Keratinocyte (primary cell): ENCODE results near the gene LRRC4. TPM values are rescaled to one million over a fixed set of nuclear protein-coding genes. Genes with fewer than 3 reads are reported as not detected.

Source experiments
- DNase-seq: peaks from one replicate; pipeline ENCODE4 v3.0.0-alpha.2; 2011; ENCODE audit warnings: low read depth, missing footprints, low spot score
- FAIRE-seq: peaks from 2 replicates; lab custom pipeline; 2011; peaks lifted over from hg19 to GRCh38; lab: Jason Lieb, UNC
- H2AFZ ChIP-seq: 2 replicates; pipeline ENCODE4 v1.6.0; 2012; ENCODE audit warnings: low read length, control low read depth, inconsistent platforms; ENCODE audit not compliant: control insufficient read depth
- H3K27ac ChIP-seq: 2 replicates; pipeline ENCODE4 v1.5.1; 2011; ENCODE audit warnings: low read length; ENCODE audit not compliant: control insufficient read depth, insufficient read depth
- H3K27me3 ChIP-seq: 3 replicates; pipeline ENCODE4 v1.6.0; 2011; ENCODE audit warnings: low read length; ENCODE audit not compliant: control insufficient read depth, insufficient read depth; ENCODE audit errors: extremely low read depth
- H3K36me3 ChIP-seq, 2 experiments: 2 replicates in 1 of 2; 3 replicates in 1 of 2; pipeline ENCODE4 v1.5.1; 2011; ENCODE audit warnings: low read length in 2 of 2, mild to moderate bottlenecking in 1 of 2; ENCODE audit not compliant: control insufficient read depth in 2 of 2, insufficient read depth in 2 of 2; ENCODE audit errors: extremely low read depth in 1 of 2
- H3K4me1 ChIP-seq: 3 replicates; pipeline ENCODE4 v1.5.1; 2011; ENCODE audit warnings: low read length; ENCODE audit not compliant: control insufficient read depth, insufficient read depth; ENCODE audit errors: extremely low read depth
- H3K4me2 ChIP-seq: 3 replicates; pipeline ENCODE4 v1.6.0; 2011; ENCODE audit warnings: low read depth, low read length; ENCODE audit not compliant: control insufficient read depth, insufficient read depth; ENCODE audit errors: extremely low read depth
- H3K4me3 ChIP-seq, 3 experiments: fragments of 200-600 bp in 1 of 3; sonication (generic) in 1 of 3; 2 replicates in 2 of 3; 3 replicates in 1 of 3; pipeline ENCODE4 v1.5.1; 2011 to 2016; ENCODE audit warnings: low read length in 3 of 3, mild to moderate bottlenecking in 3 of 3, control low read depth in 2 of 3, inconsistent platforms in 1 of 3, low read depth in 1 of 3, mixed read lengths in 1 of 3, mixed run types in 1 of 3, moderate library complexity in 1 of 3; ENCODE audit not compliant: control insufficient read depth in 2 of 3, insufficient read depth in 2 of 3; ENCODE audit errors: extremely low read depth in 1 of 3
- H3K79me2 ChIP-seq: 2 replicates; pipeline ENCODE4 v1.6.0; 2012; ENCODE audit warnings: low read length; ENCODE audit not compliant: control insufficient read depth, insufficient read depth
- H3K9ac ChIP-seq: 3 replicates; pipeline ENCODE4 v1.6.0; 2011; ENCODE audit warnings: low read length; ENCODE audit not compliant: control insufficient read depth, insufficient read depth; ENCODE audit errors: extremely low read depth
- H3K9me1 ChIP-seq: 3 replicates; pipeline ENCODE4 v1.6.0; 2011; ENCODE audit warnings: low read length; ENCODE audit not compliant: control insufficient read depth, insufficient read depth; ENCODE audit errors: extremely low read depth
- H3K9me3 ChIP-seq: 2 replicates; pipeline ENCODE4 v1.5.1; 2012; ENCODE audit warnings: low read depth, low read length; ENCODE audit not compliant: control insufficient read depth
- H4K20me1 ChIP-seq: 3 replicates; pipeline ENCODE4 v1.6.0; 2011; ENCODE audit warnings: low read length; ENCODE audit not compliant: control insufficient read depth, insufficient read depth; ENCODE audit errors: extremely low read depth
- CTCF ChIP-seq, 3 experiments: IDR thresholded peaks in 1 of 3; conservative IDR thresholded peaks in 1 of 3; optimal IDR thresholded peaks in 1 of 3; 2 replicates in 2 of 3; 3 replicates in 1 of 3; pipeline versions ENCODE3 to v1.5.1; 2011; ENCODE audit warnings: low read length in 3 of 3, mild to moderate bottlenecking in 3 of 3, moderate library complexity in 2 of 3, control low read depth in 1 of 3, inconsistent platforms in 1 of 3; ENCODE audit not compliant: insufficient read depth in 2 of 3; ENCODE audit errors: extremely low read depth in 1 of 3
- EZH2 ChIP-seq: IDR thresholded peaks from one replicate; pipeline ENCODE4 v1.6.1; 2012; ENCODE audit warnings: inconsistent platforms, mild to moderate bottlenecking, low read length, moderate library complexity
- dilution Hi-C: fragments of 300-500 bp; cut with MboI; formaldehyde crosslinking; loops from one replicate; pipeline ENCODE4 v1.7.0; 2020; ENCODE audit warnings: low sequenced_read_pairs; ENCODE audit not compliant: extremely low pct_ligation_motif_present
- polyA plus RNA-seq, 5 experiments: library from polyadenylated mRNA; depleted of rRNA in 3 of 5; stranded (reverse) in 3 of 5; stranded (forward) in 1 of 5; unstranded in 1 of 5; fragments of >200 nt; gene quantifications; 1 replicate in 1 of 5; 2 replicates in 3 of 5; 3 replicates in 1 of 5; pipeline versions ENCODE4 v1.2.1 to v1.2.3, GENCODE V29; 2011 to 2012; ENCODE audit warnings: missing spikeins in 2 of 5, low read depth in 1 of 5, low replicate concordance in 1 of 5

LRRC4 gene
- polyA plus RNA-seq, 1 donor (not counting 4 experiments of a cell fraction or from before 2014, with no cell fraction given): 0.07 TPM

DNA sequence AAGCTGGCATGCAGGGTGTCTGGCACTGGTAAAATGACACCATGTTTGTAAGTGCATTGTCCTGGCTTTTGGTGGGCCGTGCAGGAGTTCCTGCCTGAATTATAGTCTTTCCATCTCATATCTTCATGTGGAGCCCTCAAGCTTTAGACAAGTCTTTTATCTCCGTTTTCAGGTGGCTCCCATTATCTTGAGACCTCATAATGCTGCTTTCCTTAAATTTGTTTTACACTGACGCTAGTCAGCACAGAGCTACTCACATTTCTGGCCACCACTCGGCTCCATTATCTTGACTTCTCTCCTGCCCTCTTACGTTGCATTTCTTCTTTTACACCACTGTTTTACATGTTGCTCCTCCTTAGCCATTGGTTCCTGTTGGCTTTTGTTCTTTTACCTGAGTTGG, 37.2 kb downstream of the LRRC4 start:
- Histone ChIP-seq H2AFZ (no peak overlapping the region), H3K4me3 (no peak overlapping the region), H4K20me1 (no peaks in the 10 kb centered on the region), H3K27ac (no peak overlapping the region), H3K9me3 (no peaks in the 10 kb centered on the region), H3K9me1 (no peaks in the 10 kb centered on the region), H3K4me2 (no peak overlapping the region), H3K4me1 (no peaks in the 10 kb centered on the region), H3K79me2 (no peaks in the 10 kb centered on the region), H3K27me3 (no peaks in the 10 kb centered on the region), H3K9ac (no peak overlapping the region), H3K36me3 (peaks cover 8 to 25% of the 10 kb centered on the region in 2 experiments)
- dilution Hi-C loops: no loop called here
- DNase-seq: no peak
- TF ChIP-seq CTCF (optimal IDR thresholded peaks at IDR 0.05 in 1 of 3, IDR thresholded peaks at IDR 0.05 in 1 of 3, conservative IDR thresholded peaks at IDR 0.05 in 1 of 3; ENCODE audit: extremely low read depth in 1 of 3, insufficient read depth in 2 of 3, low read length in 3 of 3) (no peak), EZH2 (no peak)
- no peak for FAIRE-seq

DNA sequence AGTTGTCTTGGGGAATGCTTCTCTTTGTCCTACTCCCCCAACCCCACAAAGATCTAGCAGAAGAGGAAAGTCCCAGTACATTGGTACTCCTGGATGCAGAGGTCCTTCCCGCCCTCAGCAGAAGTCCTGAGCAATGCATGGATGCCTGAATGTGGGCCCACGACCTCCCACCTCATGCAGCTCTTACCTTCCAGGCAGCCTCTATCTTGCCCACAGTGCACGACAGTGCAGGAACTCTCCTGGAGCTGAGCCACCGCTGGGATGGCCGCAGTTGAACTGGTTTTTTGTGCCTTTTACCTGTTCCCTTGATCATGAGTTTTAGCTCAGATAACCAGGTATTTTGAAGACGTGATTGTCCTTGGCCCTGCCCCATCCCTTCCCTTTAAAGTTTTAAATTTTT, 37.9 kb downstream of the LRRC4 start:
- dilution Hi-C loops: no loop called here

More for the DNA sequence above, 37.9 kb downstream of the LRRC4 start:
- Histone ChIP-seq H3K4me2 (no peak overlapping the region), H3K9ac (no peak overlapping the region), H2AFZ (no peak overlapping the region), H3K4me3 (no peak overlapping the region), H3K4me1 (no peaks in the 10 kb centered on the region), H4K20me1 (no peaks in the 10 kb centered on the region), H3K9me3 (no peaks in the 10 kb centered on the region), H3K9me1 (no peaks in the 10 kb centered on the region), H3K27me3 (no peaks in the 10 kb centered on the region), H3K27ac (no peak overlapping the region), H3K36me3 (peaks cover 8 to 25% of the 10 kb centered on the region in 2 experiments), H3K79me2 (no peaks in the 10 kb centered on the region)
- no peak for FAIRE-seq
- no peak for DNase-seq
- no peak for TF ChIP-seq CTCF (optimal IDR thresholded peaks at IDR 0.05 in 1 of 3, IDR thresholded peaks at IDR 0.05 in 1 of 3, conservative IDR thresholded peaks at IDR 0.05 in 1 of 3; ENCODE audit: extremely low read depth in 1 of 3, insufficient read depth in 2 of 3, low read length in 3 of 3)
- no peak for TF ChIP-seq EZH2
